GM12878 (cell line): ENCODE data around the gene MDC1. TPM values are rescaled to one million over a fixed set of nuclear protein-coding genes. Genes with fewer than 3 reads are reported as not detected.

Experiments used
- BCL11A ChIP-seq: IDR thresholded peaks from 2 replicates; pipeline ENCODE4 v1.6.1; 2011; ENCODE audit warnings: low read depth, low read length
- CREM ChIP-seq: IDR thresholded peaks from 2 replicates; pipeline ENCODE4 v1.6.1; 2014; ENCODE audit warnings: antibody characterized with exemption, low read depth
- EED ChIP-seq: sonication (generic); IDR thresholded peaks from 2 replicates; pipeline ENCODE4 v1.6.1; 2016; ENCODE audit warnings: antibody characterized with exemption, low read depth
- EP300 ChIP-seq, 2 experiments: fragments of 150-350 bp in 1 of 2; IDR thresholded peaks; 2 replicates each; pipeline ENCODE4 v1.6.1; 2011 to 2012; ENCODE audit warnings: low read depth in 2 of 2, low read length in 2 of 2, borderline replicate concordance in 1 of 2, improper control_type of control experiment in 1 of 2, inconsistent platforms in 1 of 2; ENCODE audit not compliant: control insufficient read depth in 1 of 2
- LARP7 ChIP-seq: fragments of 450-650 bp; IDR thresholded peaks from 2 replicates; pipeline ENCODE4 v1.6.1; 2017; ENCODE audit warnings: mild to moderate bottlenecking
- NFIC ChIP-seq: IDR thresholded peaks from 2 replicates; pipeline ENCODE4 v1.6.1; 2012; ENCODE audit warnings: low read depth, mild to moderate bottlenecking, inconsistent platforms, low read length, moderate library complexity
- SIX5 ChIP-seq: IDR thresholded peaks from 2 replicates; pipeline ENCODE4 v1.6.1; 2011; ENCODE audit warnings: mild to moderate bottlenecking, low read depth, low read length, moderate library complexity; ENCODE audit not compliant: severe bottlenecking
- SMAD5 ChIP-seq: IDR thresholded peaks from 2 replicates; pipeline ENCODE4 v1.6.1; 2016; ENCODE audit warnings: antibody characterized with exemption, low read depth
- SRF ChIP-seq, 2 experiments: IDR thresholded peaks; 2 replicates each; pipeline ENCODE4 v1.6.1; 2011; ENCODE audit warnings: low read depth in 2 of 2, low read length in 2 of 2, mild to moderate bottlenecking in 1 of 2, moderate library complexity in 1 of 2
- STAT1 ChIP-seq: fragments of 450-650 bp; conservative IDR thresholded peaks from 2 replicates; pipeline ENCODE4 v1.6.1; 2014; ENCODE audit warnings: antibody characterized with exemption, mild to moderate bottlenecking
- SUPT20H ChIP-seq: IDR thresholded peaks from 2 replicates; pipeline ENCODE4 v1.6.1; 2011; ENCODE audit warnings: low read depth, mild to moderate bottlenecking, low read length, moderate library complexity, borderline replicate concordance; ENCODE audit not compliant: control insufficient read depth
- TBL1XR1 ChIP-seq: IDR thresholded peaks from 2 replicates; pipeline ENCODE4 v1.6.1; 2012; ENCODE audit warnings: low read depth, low read length, improper control_type of control experiment
- ZNF207 ChIP-seq: fragments of 450-650 bp; IDR thresholded peaks from 2 replicates; pipeline ENCODE4 v1.6.1; 2014; ENCODE audit warnings: antibody characterized with exemption, mild to moderate bottlenecking, borderline replicate concordance
- ZNF622 ChIP-seq: fragments of 450-650 bp; IDR thresholded peaks from 2 replicates; pipeline ENCODE4 v1.6.1; 2017; ENCODE audit warnings: mild to moderate bottlenecking, inconsistent platforms
- polyA plus RNA-seq, 11 experiments: library from polyadenylated mRNA; depleted of rRNA in 4 of 11; unstranded in 6 of 11; stranded (reverse) in 5 of 11; fragments of >200 nt; fragmentation: Nextera tagmentation in 4 of 11; fragmentation: Illumina TruSeq in 1 of 11; extraction: Ambion mirVana in 4 of 11; extraction: Trizol in 1 of 11; gene quantifications; 1 replicate in 1 of 11; 2 replicates in 10 of 11; pipeline versions ENCODE4 v1.2.1 to v1.2.3, GENCODE V29; 2011 to 2016; ENCODE audit warnings: inconsistent platforms in 2 of 11, missing spikeins in 2 of 11, low read depth in 1 of 11
- total RNA-seq, 4 experiments: library from RNA; depleted of rRNA in 3 of 4; stranded (reverse); fragments of >200 nt in 3 of 4; fragmentation: Illumina TruSeq in 1 of 4; extraction: Trizol in 1 of 4; gene quantifications; 2 replicates each; pipeline versions ENCODE4 v1.2.1 to v1.2.3, GENCODE V29; 2013 to 2021
- TF ChIP-seq, protein P1 (sequence below): fragments of 450-650 bp; formaldehyde crosslinking; IDR thresholded peaks from 2 replicates; pipeline ENCODE4 v1.5.0; 2022; ENCODE audit warnings: mild to moderate bottlenecking, missing genetic modification characterization
- TF ChIP-seq, protein P2 (sequence below): fragments of 450-650 bp; conservative IDR thresholded peaks from 2 replicates; pipeline ENCODE4 v1.6.1; 2017; ENCODE audit warnings: mild to moderate bottlenecking, moderate library complexity
- TF ChIP-seq, protein P3 (sequence below), 3 experiments: IDR thresholded peaks in 2 of 3; conservative IDR thresholded peaks in 1 of 3; 2 replicates each; pipeline ENCODE4 v1.5.1; 2011; ENCODE audit warnings: low read depth in 3 of 3, low read length in 3 of 3, mild to moderate bottlenecking in 3 of 3, control low read depth in 2 of 3, moderate library complexity in 2 of 3, inconsistent platforms in 1 of 3, mixed read lengths in 1 of 3; ENCODE audit not compliant: control insufficient read depth in 2 of 3, insufficient read depth in 1 of 3; ENCODE audit errors: extremely low read depth in 1 of 3
- TF ChIP-seq, protein P4 (sequence below): fragments of 450-650 bp; IDR thresholded peaks from 2 replicates; pipeline ENCODE4 v1.6.1; 2016; ENCODE audit warnings: mild to moderate bottlenecking
- TF ChIP-seq, protein P5 (sequence below): IDR thresholded peaks from 2 replicates; pipeline ENCODE4 v1.6.1; 2011; ENCODE audit warnings: low read depth, mild to moderate bottlenecking, low read length, moderate library complexity, borderline replicate concordance; ENCODE audit errors: extremely low read depth

The MDC1 gene
- total and polyA plus RNA-seq, 10 of the 15 experiments (the other 5 are each of a cell fraction or from before 2014, with no cell fraction given), result 5.1 to 62.5 (median 22.4) TPM

DNA sequence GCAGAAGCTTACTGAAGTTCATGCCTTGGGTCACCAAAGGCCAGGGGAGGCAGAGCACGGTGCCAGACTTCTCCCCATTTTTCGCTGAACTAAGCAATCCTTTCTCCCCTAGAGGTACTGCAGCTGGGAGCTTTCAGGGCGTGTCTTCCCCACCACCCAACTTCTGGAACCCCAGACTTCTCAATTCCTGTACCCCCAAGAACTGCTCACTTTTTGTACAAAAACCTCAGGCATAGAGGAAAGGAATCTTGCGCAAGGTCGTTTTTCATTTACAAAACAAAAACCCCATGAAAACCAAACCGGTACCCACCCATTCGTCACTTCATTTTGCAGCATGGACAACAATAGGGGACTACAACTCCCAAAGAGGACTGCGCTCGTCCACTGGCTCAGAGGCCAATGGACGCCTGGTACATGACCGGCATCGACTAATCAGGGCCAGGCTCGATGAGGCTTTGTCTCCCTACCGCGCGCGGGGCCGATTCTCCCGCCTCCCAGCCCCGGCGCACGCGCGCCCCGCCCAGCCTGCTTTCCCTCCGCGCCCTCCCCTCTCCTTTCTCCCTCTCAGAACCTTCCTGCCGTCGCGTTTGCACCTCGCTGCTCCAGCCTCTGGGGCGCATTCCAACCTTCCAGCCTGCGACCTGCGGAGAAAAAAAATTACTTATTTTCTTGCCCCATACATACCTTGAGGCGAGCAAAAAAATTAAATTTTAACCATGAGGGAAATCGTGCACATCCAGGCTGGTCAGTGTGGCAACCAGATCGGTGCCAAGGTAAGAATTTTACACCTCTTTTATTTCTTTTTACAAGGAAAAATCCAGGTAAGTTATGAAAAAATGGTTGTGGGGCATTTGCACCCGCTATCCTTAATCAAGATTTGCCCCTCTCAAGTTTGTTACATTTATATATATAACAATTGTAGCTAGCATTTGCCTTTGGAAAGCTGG lies 3.0 kb upstream of the MDC1 start, which contains the start of gene TUBB (continued):
- TF ChIP-seq, protein P1, sequence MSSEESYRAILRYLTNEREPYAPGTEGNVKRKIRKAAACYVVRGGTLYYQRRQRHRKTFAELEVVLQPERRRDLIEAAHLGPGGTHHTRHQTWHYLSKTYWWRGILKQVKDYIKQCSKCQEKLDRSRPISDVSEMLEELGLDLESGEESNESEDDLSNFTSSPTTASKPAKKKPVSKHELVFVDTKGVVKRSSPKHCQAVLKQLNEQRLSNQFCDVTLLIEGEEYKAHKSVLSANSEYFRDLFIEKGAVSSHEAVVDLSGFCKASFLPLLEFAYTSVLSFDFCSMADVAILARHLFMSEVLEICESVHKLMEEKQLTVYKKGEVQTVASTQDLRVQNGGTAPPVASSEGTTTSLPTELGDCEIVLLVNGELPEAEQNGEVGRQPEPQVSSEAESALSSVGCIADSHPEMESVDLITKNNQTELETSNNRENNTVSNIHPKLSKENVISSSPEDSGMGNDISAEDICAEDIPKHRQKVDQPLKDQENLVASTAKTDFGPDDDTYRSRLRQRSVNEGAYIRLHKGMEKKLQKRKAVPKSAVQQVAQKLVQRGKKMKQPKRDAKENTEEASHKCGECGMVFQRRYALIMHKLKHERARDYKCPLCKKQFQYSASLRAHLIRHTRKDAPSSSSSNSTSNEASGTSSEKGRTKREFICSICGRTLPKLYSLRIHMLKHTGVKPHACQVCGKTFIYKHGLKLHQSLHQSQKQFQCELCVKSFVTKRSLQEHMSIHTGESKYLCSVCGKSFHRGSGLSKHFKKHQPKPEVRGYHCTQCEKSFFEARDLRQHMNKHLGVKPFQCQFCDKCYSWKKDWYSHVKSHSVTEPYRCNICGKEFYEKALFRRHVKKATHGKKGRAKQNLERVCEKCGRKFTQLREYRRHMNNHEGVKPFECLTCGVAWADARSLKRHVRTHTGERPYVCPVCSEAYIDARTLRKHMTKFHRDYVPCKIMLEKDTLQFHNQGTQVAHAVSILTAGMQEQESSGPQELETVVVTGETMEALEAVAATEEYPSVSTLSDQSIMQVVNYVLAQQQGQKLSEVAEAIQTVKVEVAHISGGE (CRISPR knock-in tag), result no peak
- TF ChIP-seq STAT1 (no peak), SRF (IDR thresholded peaks at IDR 0.05; ENCODE audit: low read depth in 2 of 2, low read length in 2 of 2) (no peak), CREM (peak; percentile 63; the same call in 1 of the 2 replicates), SIX5 (peak; percentile 82), EED (no peak; the same call in 1 of the 2 replicates), NFIC (no peak), SMAD5 (peak; percentile 97), TBL1XR1 (0 out of 2 replicates have a peak, but pooled peaks have one; percentile 21), EP300 (IDR thresholded peaks at IDR 0.05; ENCODE audit: borderline replicate concordance in 1 of 2, control insufficient read depth in 1 of 2, low read depth in 2 of 2, low read length in 2 of 2) (no peak), ZNF622 (no peak), BCL11A (no peak), ZNF207 (no peak), SUPT20H (no peak), LARP7 (peak; percentile 27; the same call in 1 of the 2 replicates)
- TF ChIP-seq, protein P2, sequence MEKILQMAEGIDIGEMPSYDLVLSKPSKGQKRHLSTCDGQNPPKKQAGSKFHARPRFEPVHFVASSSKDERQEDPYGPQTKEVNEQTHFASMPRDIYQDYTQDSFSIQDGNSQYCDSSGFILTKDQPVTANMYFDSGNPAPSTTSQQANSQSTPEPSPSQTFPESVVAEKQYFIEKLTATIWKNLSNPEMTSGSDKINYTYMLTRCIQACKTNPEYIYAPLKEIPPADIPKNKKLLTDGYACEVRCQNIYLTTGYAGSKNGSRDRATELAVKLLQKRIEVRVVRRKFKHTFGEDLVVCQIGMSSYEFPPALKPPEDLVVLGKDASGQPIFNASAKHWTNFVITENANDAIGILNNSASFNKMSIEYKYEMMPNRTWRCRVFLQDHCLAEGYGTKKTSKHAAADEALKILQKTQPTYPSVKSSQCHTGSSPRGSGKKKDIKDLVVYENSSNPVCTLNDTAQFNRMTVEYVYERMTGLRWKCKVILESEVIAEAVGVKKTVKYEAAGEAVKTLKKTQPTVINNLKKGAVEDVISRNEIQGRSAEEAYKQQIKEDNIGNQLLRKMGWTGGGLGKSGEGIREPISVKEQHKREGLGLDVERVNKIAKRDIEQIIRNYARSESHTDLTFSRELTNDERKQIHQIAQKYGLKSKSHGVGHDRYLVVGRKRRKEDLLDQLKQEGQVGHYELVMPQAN, result peak; percentile 65
- TF ChIP-seq, protein P3, sequence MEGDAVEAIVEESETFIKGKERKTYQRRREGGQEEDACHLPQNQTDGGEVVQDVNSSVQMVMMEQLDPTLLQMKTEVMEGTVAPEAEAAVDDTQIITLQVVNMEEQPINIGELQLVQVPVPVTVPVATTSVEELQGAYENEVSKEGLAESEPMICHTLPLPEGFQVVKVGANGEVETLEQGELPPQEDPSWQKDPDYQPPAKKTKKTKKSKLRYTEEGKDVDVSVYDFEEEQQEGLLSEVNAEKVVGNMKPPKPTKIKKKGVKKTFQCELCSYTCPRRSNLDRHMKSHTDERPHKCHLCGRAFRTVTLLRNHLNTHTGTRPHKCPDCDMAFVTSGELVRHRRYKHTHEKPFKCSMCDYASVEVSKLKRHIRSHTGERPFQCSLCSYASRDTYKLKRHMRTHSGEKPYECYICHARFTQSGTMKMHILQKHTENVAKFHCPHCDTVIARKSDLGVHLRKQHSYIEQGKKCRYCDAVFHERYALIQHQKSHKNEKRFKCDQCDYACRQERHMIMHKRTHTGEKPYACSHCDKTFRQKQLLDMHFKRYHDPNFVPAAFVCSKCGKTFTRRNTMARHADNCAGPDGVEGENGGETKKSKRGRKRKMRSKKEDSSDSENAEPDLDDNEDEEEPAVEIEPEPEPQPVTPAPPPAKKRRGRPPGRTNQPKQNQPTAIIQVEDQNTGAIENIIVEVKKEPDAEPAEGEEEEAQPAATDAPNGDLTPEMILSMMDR (IDR thresholded peaks at IDR 0.05 in 2 of 3, conservative IDR thresholded peaks at IDR 0.05 in 1 of 3; ENCODE audit: control insufficient read depth in 2 of 3, extremely low read depth in 1 of 3, insufficient read depth in 1 of 3, low read depth in 3 of 3, low read length in 3 of 3), result no peak
- TF ChIP-seq, protein P4, sequence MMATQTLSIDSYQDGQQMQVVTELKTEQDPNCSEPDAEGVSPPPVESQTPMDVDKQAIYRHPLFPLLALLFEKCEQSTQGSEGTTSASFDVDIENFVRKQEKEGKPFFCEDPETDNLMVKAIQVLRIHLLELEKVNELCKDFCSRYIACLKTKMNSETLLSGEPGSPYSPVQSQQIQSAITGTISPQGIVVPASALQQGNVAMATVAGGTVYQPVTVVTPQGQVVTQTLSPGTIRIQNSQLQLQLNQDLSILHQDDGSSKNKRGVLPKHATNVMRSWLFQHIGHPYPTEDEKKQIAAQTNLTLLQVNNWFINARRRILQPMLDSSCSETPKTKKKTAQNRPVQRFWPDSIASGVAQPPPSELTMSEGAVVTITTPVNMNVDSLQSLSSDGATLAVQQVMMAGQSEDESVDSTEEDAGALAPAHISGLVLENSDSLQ, result peak; percentile 56
- TF ChIP-seq, protein P5, sequence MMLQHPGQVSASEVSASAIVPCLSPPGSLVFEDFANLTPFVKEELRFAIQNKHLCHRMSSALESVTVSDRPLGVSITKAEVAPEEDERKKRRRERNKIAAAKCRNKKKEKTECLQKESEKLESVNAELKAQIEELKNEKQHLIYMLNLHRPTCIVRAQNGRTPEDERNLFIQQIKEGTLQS, result no peak
